H9 (cell line): ENCODE measurements around the gene HDAC7. TPM values are rescaled to one million over a fixed set of nuclear protein-coding genes. Genes with fewer than 3 reads are reported as not detected.

Source experiments
- DNase-seq: peaks from one replicate; pipeline ENCODE4 v3.0.0-alpha.2; 2017
- H2AFZ ChIP-seq: one replicate; pipeline ENCODE4 v1.6.1; 2013; ENCODE audit warnings: mild to moderate bottlenecking, low read length, control low read depth, moderate library complexity
- H2AK5ac ChIP-seq: 2 replicates; pipeline ENCODE4 v1.6.1; 2013; ENCODE audit warnings: low read length, control low read depth, mixed read lengths; ENCODE audit not compliant: insufficient read length
- H2BK120ac ChIP-seq: one replicate; pipeline ENCODE4 v1.6.1; 2013; ENCODE audit warnings: low read depth, mild to moderate bottlenecking, low read length, control low read depth, inconsistent platforms; ENCODE audit not compliant: poor library complexity, severe bottlenecking
- H2BK12ac ChIP-seq: 2 replicates; pipeline ENCODE4 v1.6.1; 2013; ENCODE audit warnings: low read length, control low read depth, mixed read lengths, low read depth; ENCODE audit not compliant: insufficient read length
- H2BK15ac ChIP-seq: 2 replicates; pipeline ENCODE4 v1.6.1; 2013; ENCODE audit warnings: low read depth, low read length, control low read depth
- H2BK20ac ChIP-seq: one replicate; pipeline ENCODE4 v1.6.1; 2013; ENCODE audit warnings: low read depth, mild to moderate bottlenecking, low read length, control low read depth, inconsistent platforms; ENCODE audit not compliant: poor library complexity, severe bottlenecking
- H2BK5ac ChIP-seq: 2 replicates; pipeline ENCODE4 v1.6.1; 2013; ENCODE audit warnings: low read length, control low read depth, mixed read lengths; ENCODE audit not compliant: insufficient read length
- H3K14ac ChIP-seq: 2 replicates; pipeline ENCODE4 v1.6.1; 2013; ENCODE audit warnings: low read length, control low read depth; ENCODE audit not compliant: insufficient read depth
- H3K18ac ChIP-seq: 2 replicates; pipeline ENCODE4 v1.6.1; 2013; ENCODE audit warnings: low read depth, mild to moderate bottlenecking, mixed read lengths, low read length, control low read depth; ENCODE audit not compliant: insufficient read length
- H3K23ac ChIP-seq: 2 replicates; pipeline ENCODE4 v1.6.1; 2013; ENCODE audit warnings: low read length, control low read depth, mixed read lengths, low read depth; ENCODE audit not compliant: insufficient read length
- H3K23me2 ChIP-seq: 2 replicates; pipeline ENCODE4 v1.6.1; 2013; ENCODE audit warnings: low read depth, mild to moderate bottlenecking, mixed read lengths, low read length, control low read depth; ENCODE audit not compliant: insufficient read length, poor library complexity, severe bottlenecking
- H3K27ac ChIP-seq: 2 replicates; pipeline ENCODE4 v1.5.1; 2013; ENCODE audit warnings: low read length, control low read depth, mixed read lengths, low read depth; ENCODE audit not compliant: insufficient read length
- H3K27me3 ChIP-seq: 2 replicates; pipeline ENCODE4 v1.6.1; 2013; ENCODE audit warnings: low read length, control low read depth, inconsistent platforms; ENCODE audit not compliant: insufficient read depth
- H3K4ac ChIP-seq: 2 replicates; pipeline ENCODE4 v1.6.1; 2013; ENCODE audit warnings: low read depth, mild to moderate bottlenecking, control low read depth, inconsistent platforms, low read length, moderate library complexity
- H3K4me1 ChIP-seq: 2 replicates; pipeline ENCODE4 v1.6.1; 2013; ENCODE audit warnings: low read length, control low read depth, inconsistent platforms; ENCODE audit not compliant: insufficient read depth
- H3K4me2 ChIP-seq: 2 replicates; pipeline ENCODE4 v1.6.1; 2013; ENCODE audit warnings: low read length, control low read depth, mixed read lengths; ENCODE audit not compliant: insufficient read length, insufficient read depth
- H3K56ac ChIP-seq: 2 replicates; pipeline ENCODE4 v1.6.1; 2013; ENCODE audit warnings: low read depth, mild to moderate bottlenecking, mixed read lengths, low read length, control low read depth; ENCODE audit not compliant: insufficient read length
- H3K79me1 ChIP-seq: 2 replicates; pipeline ENCODE4 v1.6.1; 2013; ENCODE audit warnings: low read depth, mild to moderate bottlenecking, moderate library complexity, low read length, control low read depth, inconsistent platforms; ENCODE audit not compliant: insufficient read depth, poor library complexity, severe bottlenecking
- H3K79me2 ChIP-seq: 2 replicates; pipeline ENCODE4 v1.6.1; 2013; ENCODE audit warnings: low read length, control low read depth, inconsistent platforms; ENCODE audit not compliant: insufficient read depth
- H3K9ac ChIP-seq: 2 replicates; pipeline ENCODE4 v1.6.1; 2013; ENCODE audit warnings: low read length, control low read depth, mixed read lengths; ENCODE audit not compliant: insufficient read length; ENCODE audit errors: extremely low read depth
- H3K9me3 ChIP-seq: one replicate; pipeline ENCODE4 v1.6.1; 2013; ENCODE audit warnings: low read depth, low read length, inconsistent platforms; ENCODE audit not compliant: control insufficient read depth
- H3T11ph ChIP-seq: one replicate; pipeline ENCODE4 v1.6.1; 2013; ENCODE audit warnings: mild to moderate bottlenecking, low read length, control low read depth, inconsistent platforms
- H4K20me1 ChIP-seq: one replicate; pipeline ENCODE4 v1.6.1; 2013; ENCODE audit not compliant: control insufficient read depth, insufficient read length, insufficient read depth
- H4K5ac ChIP-seq: 2 replicates; pipeline ENCODE4 v1.6.1; 2013; ENCODE audit warnings: low read depth, mild to moderate bottlenecking, mixed read lengths, low read length, control low read depth; ENCODE audit not compliant: insufficient read length
- H4K8ac ChIP-seq: replicated peaks from 2 replicates; pipeline ENCODE4 v1.6.1; 2013; ENCODE audit warnings: low read length, control low read depth, mixed read lengths, low read depth; ENCODE audit not compliant: insufficient read length
- H4K91ac ChIP-seq: 2 replicates; pipeline ENCODE4 v1.6.1; 2013; ENCODE audit warnings: low read depth, mild to moderate bottlenecking, moderate library complexity, mixed read lengths, low read length, control low read depth; ENCODE audit not compliant: insufficient read length
- H3K27ac Mint-ChIP-seq, 3 experiments: 2 replicates in 2 of 3; 3 replicates in 1 of 3; pipeline ENCODE4 v1.8.0; 2020 to 2021; ENCODE audit warnings: mixed read lengths in 3 of 3, mild to moderate bottlenecking in 1 of 3, moderate library complexity in 1 of 3
- H3K27me3 Mint-ChIP-seq: 2 replicates; pipeline ENCODE4 v1.8.0; 2021; ENCODE audit warnings: low read depth, mild to moderate bottlenecking, moderate library complexity, mixed read lengths
- H3K36me3 Mint-ChIP-seq, 3 experiments: 2 replicates in 2 of 3; 3 replicates in 1 of 3; pipeline ENCODE4 v1.8.0; 2020 to 2021; ENCODE audit warnings: low read depth in 3 of 3, mixed read lengths in 3 of 3; ENCODE audit not compliant: insufficient read depth in 1 of 3
- H3K4me1 Mint-ChIP-seq, 2 experiments: 2 replicates each; pipeline ENCODE4 v1.8.0; 2020; ENCODE audit warnings: mixed read lengths in 2 of 2
- H3K4me3 Mint-ChIP-seq, 2 experiments: 2 replicates in 1 of 2; 3 replicates in 1 of 2; pipeline ENCODE4 v1.8.0; 2020 to 2021; ENCODE audit warnings: mild to moderate bottlenecking in 2 of 2, mixed read lengths in 2 of 2, moderate library complexity in 1 of 2
- H3K9me3 Mint-ChIP-seq, 2 experiments: 2 replicates in 1 of 2; 3 replicates in 1 of 2; pipeline ENCODE4 v1.8.0; 2020; ENCODE audit warnings: mild to moderate bottlenecking in 2 of 2, mixed read lengths in 2 of 2, moderate library complexity in 1 of 2
- CTCF ChIP-seq: fragments of 200-600 bp; sonication (generic); conservative IDR thresholded peaks from 3 replicates; pipeline ENCODE4 v1.8.0; 2021; ENCODE audit warnings: antibody characterized with exemption, mild to moderate bottlenecking
- WGBS: extraction: QIAGEN DNeasy Blood & Tissue Kit; methylation state at CpG from one replicate; pipeline ENCODE4 v1.1.7; 2013; ENCODE audit warnings: missing lambda C conversion rate, low lambda C conversion rate, mixed read lengths; ENCODE audit not compliant: insufficient read length; ENCODE audit errors: extremely low coverage; 5-methylcytosine and 5-hydroxymethylcytosine counted together
- total RNA-seq: library from RNA; stranded (reverse); gene quantifications from 2 replicates; pipeline ENCODE4 v1.2.1, GENCODE V29; 2021

The HDAC7 gene
- total RNA-seq, 1 experiment from 2014 or later = 72.1 TPM

DNA sequence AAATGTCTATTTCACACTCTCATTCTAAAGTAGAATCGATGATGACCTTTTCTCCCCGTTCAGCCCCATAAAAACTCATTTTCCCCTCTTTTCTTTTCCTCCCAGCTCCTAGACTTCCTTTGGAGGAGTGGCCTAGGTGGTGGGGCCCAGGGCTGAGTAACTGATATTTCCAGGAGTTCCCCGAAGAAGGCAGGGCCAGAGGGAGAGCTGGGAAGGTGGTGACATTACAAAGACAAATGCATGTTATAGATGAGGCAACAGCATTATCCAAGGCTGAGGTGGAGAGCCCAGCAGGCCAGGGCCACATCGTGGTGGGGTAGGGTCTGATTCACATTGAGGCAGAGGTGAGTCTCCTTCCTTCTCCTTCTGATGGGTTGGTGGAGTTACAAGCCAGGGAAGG is 22.2 kb upstream of the HDAC7 start:
- Histone ChIP-seq H3K4me2 (no peak overlapping the region), H3K56ac (no peak overlapping the region), H2BK20ac (no peak overlapping the region), H3K9ac (no peak overlapping the region), H4K5ac (no peak overlapping the region), H3K79me1 (no peaks in the 10 kb centered on the region), H3K23me2 (no peaks in the 10 kb centered on the region), H4K91ac (no peak overlapping the region), H4K20me1 (no peaks in the 10 kb centered on the region), H3K27me3 (no peaks in the 10 kb centered on the region), H3K4ac (no peak overlapping the region), H2AK5ac (no peak overlapping the region), H2AFZ (no peak overlapping the region), H3K14ac (no peak overlapping the region; the same call in 1 of the 2 replicates), H2BK120ac (no peak overlapping the region), H2BK12ac (no peak overlapping the region), H2BK15ac (no peak overlapping the region), H3K23ac (no peak overlapping the region), H3K79me2 (no peaks in the 10 kb centered on the region), H3K18ac (no peak overlapping the region), H3T11ph (no peak overlapping the region), H4K8ac (no peak overlapping the region), H3K4me1 (peaks cover 2% of the 10 kb centered on the region; the same call in 1 of the 2 replicates), H3K9me3 (no peaks in the 10 kb centered on the region), H2BK5ac (no peak overlapping the region), H3K27ac (no peak overlapping the region)
- Mint-ChIP-seq H3K27ac (no peak overlapping the region; a peak in 1 of 7 replicates), H3K9me3 (no peaks in the 10 kb centered on the region; a peak in 1 of 5 replicates), H3K36me3 (no peaks in the 10 kb centered on the region), H3K4me1 (peaks cover 26 to 35% of the 10 kb centered on the region in 2 experiments), H3K27me3 (peaks cover 24% of the 10 kb centered on the region), H3K4me3 (no peak overlapping the region)
- WGBS = no CpG with 5 or more reads among the region's 4 CpGs
- TF ChIP-seq CTCF = no peak
- no peak for DNase-seq
